ENCODE measurements around the gene PCNX2.

PCNX2 gene

DNA sequence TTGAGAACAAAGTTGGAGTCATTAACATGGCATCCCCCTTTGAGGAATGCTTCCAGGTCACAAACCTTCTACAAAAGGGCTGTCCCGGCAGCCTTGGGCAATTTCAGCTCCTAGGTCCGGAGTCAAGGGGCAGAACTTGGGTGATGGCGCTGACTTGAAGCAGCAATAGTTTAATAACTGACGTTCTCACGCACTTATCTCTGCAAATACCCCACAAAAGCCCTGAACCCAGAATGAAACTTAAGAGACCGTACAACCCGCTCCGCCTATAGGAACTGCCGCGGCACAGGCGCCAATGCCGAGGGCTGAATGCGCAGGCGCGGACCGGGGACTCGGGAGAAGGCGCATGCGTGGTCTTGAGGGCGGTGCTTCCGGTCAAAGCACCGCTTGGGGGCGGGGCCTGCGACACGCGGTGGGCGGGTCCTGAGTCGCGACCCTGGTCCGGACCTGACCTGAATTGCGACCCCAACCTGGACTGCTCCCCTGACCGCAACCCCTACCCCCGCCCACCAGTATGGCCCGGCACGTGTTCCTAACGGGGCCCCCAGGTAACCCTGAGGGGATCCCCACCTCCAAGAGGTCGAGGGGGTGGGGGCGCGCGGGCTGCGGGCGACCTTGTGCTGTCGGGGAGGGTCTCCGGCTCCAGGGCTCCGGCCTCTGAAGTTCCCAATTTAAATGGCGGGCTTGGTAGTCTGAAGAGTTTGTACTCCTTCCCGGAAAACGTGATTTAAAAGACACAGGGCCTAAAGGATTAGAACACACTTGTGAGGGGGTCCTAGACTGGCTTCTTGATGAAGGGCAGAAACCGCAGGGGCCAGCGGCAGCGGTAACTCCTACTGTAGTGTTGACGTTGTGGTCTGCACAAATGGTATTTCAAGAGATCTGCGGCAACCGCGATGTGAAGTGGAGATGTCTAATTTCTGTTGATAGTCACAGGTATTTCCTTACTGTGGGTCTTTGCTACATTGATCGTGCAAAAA is 345.0 kb downstream of the PCNX2 start, which contains the start of gene NTPCR:
Gene NTPCR (plus strand): TSS at position 415 of the 980 bp plus-strand sequence. CDS start 100 bp downstream, at position 515.
- peak; percentile 90 for DNase-seq

DNA sequence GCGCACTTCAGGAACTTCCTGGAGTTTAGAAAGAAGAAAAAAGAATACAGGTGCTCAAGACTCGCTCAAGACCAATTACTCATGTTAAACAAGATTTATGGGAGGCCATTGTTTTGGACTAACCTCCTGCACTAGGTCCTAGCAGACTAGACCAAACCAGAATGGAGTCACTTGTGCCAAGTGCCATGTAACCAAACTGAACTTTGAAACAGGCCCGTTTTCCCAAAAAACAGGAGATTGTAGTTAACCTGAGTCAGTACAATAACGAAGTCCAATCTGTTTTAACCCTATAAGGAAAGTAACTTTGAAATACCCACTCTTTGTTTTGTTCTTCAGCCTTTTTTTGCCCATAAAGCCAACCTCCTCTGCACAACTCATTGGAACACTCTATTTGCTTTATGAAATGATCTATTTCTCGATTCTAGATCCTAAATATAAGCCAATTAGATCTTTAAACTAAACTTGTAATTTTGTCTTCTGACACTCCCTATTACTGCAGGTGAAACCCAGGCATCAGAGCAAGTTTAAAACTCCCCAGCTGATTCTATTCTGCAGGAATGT is 345.8 kb downstream of the PCNX2 start:
- DNase-seq = no peak

DNA sequence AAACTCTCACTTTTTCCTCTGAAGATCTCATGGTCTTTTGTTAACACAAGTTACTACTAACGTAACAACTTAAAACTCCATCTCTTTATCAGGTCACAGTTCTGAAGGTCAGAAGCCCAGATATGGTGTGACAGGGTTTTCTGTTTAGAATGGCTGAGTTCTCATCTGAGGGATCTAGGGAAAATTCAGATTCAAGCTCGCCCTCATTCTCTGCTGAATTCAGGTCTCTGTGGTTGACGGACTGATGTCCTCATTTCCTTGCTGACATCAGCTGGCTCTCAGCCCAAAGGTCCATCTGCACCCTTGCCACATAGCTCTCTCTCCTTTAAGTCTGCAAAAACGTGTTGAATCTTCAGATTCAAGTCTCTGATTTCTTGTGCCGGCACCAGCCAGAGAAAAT is 351.2 kb downstream of the PCNX2 start:
- DNase-seq = no peak

DNA sequence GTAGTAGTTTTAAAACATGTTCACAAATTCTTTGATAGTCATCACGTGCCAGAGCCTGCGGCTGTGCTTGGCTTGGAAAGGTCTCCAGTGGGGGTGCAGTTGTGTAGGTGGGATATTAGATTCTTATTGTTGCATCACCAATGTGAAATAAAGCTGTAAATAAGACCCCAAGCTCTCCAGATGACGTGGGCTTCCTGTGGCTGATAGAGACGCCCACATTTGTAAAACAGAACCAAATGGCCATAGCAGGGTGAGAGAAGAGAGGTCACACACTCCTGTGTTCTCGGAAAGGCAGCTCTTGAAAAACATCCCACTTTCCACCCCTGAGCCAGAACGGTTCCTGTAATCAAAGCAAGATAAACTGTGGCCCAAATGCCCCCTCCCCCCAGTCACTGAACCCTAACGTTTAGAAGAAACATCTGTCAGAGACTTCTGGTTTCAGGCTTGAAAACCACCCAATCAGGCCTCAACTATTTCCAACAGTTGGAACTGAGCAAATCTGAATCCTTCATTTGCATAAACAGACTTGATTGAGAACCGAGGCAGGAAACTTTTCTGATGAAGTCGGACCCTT is 351.8 kb downstream of the PCNX2 start:
- DNase-seq = no peak

DNA sequence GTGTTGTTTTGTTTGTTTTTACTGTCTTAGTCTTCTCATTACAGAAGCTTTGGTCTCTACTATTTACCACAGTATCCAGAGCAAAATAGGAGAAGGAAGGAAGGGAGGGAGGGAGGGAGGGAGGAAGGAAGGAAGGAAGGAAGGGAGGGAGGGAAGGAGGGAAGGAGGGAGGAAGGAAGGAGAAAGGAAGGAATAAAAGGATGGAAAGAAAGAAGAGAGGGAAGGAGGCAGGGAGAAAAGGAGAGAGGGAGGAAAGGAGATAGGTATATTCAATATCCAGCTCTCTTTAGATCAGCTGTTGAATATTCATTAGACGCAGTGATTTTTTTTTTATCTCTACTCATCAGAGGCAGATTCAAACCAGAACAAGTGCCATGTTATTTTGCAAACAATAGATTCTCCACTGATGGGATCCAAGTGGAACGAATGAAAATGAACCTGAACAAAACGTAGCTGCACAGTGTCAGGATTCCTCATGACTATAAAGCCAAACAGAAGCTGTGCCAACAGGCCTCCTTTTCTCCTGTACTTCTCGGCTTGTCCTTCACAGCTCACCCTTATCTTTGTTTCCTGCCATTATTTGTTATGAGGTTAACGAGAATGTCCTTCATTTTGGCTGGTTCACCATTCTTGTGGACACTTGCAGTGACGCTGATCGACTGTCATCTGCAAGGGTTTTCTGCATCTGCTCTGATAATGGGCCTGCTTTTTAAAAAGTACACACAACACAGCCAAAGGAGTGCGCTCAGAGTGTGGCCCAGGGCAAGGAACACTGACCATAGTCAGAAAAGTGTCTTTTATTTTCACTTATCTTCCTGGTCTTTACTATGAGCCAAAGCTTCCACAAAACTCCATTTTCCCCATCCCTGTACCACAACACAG is 352.9 kb downstream of the PCNX2 start:
- DNase-seq = no peak

DNA sequence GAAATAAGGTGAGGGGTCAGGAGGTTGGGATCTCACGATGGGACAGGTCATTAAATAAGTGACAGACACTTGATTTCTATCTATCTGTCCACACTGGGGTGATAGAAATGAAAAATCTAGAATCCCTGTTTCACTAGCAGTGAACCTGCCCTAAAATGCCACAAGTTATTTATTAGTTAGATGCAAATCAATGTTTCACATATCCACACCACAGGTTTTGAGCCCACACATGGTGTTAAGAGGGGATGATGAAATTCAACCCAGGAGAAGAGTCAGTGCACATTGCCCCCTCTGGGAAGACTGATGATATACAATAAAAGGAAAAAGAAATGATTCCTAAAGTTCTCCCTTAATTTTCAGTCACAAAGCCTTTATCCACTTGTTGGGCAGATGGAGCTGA is 355.3 kb downstream of the PCNX2 start:
- no peak for DNase-seq

DNA sequence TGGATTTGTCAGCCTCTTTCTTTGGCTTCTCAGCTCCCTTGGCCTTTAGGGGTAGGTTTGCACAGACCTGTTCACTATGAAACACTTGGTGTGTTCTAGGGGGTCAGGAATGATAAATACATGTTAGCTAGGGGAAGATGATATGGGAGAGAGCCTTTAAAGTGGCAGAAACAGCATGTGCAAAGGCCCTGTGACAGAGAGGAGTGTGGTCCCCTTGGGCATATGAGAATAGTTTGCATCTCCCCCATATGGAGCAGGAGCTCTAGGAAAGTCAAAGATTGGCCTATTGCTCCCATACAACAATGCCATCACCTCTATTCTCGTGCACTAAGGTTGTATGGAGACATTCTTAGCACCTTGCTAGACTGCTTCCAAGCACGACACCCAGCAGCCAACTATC is 355.8 kb downstream of the PCNX2 start:
- DNase-seq = no peak

DNA sequence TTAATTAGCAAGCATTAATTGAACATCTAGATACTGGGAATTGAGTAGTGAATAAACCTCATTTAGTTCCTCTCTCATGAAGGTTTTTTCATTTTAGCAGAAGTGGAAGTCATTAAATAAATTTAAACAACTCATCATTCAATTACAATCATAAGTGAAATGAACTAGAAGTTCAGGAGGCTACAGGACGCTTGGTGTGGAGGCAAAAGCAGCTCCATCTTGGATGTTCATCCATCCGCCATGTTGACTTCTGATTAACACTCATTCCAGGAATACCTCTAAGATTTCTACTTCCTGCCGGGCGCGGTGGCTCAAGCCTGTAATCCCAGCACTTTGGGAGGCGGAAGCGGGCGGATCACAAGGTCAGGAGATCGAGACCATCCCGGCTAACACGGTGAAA is 356.6 kb downstream of the PCNX2 start:
- no peak for DNase-seq

DNA sequence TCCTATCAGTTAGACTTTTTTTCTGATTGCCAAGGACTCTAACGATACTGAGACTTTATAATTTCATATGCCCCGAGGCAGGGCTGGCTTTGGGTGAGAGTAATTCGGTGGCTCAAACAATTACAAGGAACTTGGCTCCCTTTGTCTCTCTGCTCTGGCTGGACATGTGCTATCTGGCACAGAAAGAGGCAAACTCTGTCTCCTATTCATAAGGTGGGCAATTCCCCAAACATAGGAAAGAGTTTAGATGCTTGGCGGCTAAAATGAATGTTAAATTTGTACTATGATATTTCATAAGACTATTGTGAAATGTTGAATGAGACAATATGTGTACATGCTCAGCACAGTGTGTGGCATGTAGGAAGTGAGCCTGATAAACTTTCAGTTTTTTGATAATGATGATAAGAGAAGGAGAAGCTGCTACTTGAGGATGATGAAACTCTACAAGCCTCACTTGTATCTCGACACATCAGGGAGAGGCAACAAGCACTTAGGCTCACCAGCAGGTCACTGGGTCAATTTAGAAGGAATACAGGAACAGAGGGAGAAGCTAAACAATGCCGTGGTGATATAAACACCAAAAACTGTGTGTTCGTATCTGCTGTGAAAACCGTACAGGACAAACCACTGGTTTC is 357.7 kb downstream of the PCNX2 start:
- no peak for DNase-seq

DNA sequence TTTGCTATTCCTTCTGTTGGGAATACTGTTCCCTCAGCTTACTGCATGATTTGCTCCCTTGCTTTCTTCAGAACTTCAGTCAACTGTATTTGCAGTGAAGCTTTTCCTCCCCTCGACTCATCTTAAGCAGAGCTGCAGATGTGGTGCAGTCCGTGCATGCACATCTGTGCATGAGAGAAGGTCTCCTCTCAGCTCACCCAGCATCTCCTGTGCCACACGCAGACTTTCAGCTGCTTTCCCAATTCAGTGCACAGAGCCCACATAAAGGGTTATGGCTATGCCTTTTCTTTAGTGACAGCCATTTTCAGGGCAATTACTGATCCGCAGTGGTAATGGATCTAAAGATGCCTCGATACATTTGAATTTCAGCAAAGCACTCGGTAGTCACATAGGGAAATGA is 358.6 kb downstream of the PCNX2 start:
- no peak for DNase-seq
